ENCODE results near the gene ST8SIA6. TPM values are rescaled to one million over a fixed set of nuclear protein-coding genes. Genes with fewer than 3 reads are reported as not detected.
"Not testable (repeated sequence)": the region's sequence is repeated elsewhere in the genome, so short reads cannot be mapped to it uniquely, and the experiment has no call there.

The ST8SIA6 gene
- total and polyA plus RNA-seq, 4 donors: 0.43 to 22.0 (median 2.9) TPM

DNA sequence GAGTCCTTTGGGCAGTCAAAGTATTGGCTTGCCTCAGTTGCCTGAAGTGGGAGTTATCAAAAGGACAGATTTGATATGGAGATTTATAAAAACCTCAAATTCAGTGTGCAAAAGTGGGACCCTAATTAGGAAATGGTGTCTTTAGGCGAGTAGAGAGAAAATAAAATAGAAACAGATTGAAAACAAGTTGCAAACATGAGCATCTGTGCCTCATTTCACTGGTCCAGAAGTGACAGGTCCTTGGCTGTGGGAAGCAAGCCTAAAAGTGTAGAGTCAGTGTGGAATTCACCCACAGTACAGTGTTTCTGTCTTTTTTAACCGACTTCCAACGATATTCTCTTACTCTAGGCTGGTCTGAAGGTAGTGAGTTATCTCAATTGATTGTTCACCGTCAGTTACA, 51.2 kb downstream of the ST8SIA6 start:
- Histone ChIP-seq H3K27me3 (ENCODE audit: control insufficient read depth in 3 of 3, insufficient read depth in 3 of 3, low read length in 2 of 3) (no peaks in the 10 kb centered on the region), H3K4me3 (no peak overlapping the region), H3K36me3 (ENCODE audit: control insufficient read depth in 4 of 4, insufficient read depth in 4 of 4, low read length in 4 of 4) (no peaks in the 10 kb centered on the region), H3K27ac (ENCODE audit: low read depth in 1 of 2, low read length in 1 of 2) (no peak overlapping the region), H3K9ac (ENCODE audit: insufficient read depth in 1 of 2, low read length in 2 of 2) (no peak overlapping the region), H3K4me1 (ENCODE audit: control insufficient read depth in 5 of 5, insufficient read depth in 5 of 5, low read length in 5 of 5) (no peaks in the 10 kb centered on the region), H3K9me3 (ENCODE audit: control insufficient read depth in 4 of 4, insufficient read depth in 3 of 4, low read length in 3 of 4) (no peaks in the 10 kb centered on the region)
- WGBS, 2 donors: 92 to 94% methylated on average over 4 of the region's 4 CpGs
- ATAC-seq (ENCODE audit: insufficient read depth, low FRiP score) (no peak), DNase-seq (no peak)
- TF ChIP-seq, protein P1, sequence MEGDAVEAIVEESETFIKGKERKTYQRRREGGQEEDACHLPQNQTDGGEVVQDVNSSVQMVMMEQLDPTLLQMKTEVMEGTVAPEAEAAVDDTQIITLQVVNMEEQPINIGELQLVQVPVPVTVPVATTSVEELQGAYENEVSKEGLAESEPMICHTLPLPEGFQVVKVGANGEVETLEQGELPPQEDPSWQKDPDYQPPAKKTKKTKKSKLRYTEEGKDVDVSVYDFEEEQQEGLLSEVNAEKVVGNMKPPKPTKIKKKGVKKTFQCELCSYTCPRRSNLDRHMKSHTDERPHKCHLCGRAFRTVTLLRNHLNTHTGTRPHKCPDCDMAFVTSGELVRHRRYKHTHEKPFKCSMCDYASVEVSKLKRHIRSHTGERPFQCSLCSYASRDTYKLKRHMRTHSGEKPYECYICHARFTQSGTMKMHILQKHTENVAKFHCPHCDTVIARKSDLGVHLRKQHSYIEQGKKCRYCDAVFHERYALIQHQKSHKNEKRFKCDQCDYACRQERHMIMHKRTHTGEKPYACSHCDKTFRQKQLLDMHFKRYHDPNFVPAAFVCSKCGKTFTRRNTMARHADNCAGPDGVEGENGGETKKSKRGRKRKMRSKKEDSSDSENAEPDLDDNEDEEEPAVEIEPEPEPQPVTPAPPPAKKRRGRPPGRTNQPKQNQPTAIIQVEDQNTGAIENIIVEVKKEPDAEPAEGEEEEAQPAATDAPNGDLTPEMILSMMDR (IDR thresholded peaks at IDR 0.05; ENCODE audit: control extremely low read depth, extremely low read depth): no peak

DNA sequence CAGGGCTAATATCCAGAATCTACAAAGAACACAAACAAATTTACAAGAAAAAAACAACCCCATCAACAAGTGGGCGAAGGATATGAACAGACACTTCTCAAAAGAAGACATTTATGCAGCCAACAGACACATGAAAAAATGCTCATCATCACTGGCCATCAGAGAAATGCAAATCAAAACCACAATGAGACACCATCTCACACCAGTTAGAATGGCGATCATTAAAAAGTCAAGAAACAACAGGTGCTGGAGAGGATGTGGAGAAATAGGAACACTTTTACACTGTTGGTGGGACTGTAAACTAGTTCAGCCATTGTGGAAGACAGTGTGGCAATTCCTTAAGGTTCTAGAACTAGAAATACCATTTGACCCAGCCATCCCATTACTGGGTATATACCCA, 52.4 kb downstream of the ST8SIA6 start:
- 82 to 100% methylated on average over 1 of the region's 2 CpGs for WGBS, 2 donors
- H3K9ac ChIP-seq (ENCODE audit: insufficient read depth in 1 of 2, low read length in 2 of 2); DNase-seq: not testable (repeated sequence)

DNA sequence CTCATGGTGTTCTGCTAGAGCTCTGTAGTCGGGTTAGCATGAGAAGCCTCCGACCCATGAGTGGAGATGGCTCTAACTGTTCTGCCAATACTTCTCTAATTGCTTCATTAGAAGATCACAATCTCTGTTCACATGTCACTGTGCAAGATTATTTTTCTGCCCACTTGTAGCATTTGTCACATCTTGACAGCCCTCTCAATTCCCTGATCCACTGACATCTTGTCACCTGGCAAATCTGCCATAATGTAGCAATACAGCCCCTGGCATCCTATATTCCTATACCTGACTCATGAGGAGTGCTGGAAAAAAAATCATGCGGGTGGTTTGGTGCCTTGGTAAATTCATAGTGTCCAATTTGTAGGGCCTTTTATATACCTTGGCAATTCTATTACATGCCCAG, 58.4 kb downstream of the ST8SIA6 start:
- 94 to 97% methylated on average over 3 of the region's 3 CpGs for WGBS, 2 donors
- no peak for ATAC-seq (ENCODE audit: insufficient read depth, low FRiP score)

More for the DNA sequence above, 52.4 kb downstream of the ST8SIA6 start:
- not testable (repeated sequence) for H3K27ac ChIP-seq (ENCODE audit: low read depth in 1 of 2, low read length in 1 of 2); H3K4me1 ChIP-seq (ENCODE audit: control insufficient read depth in 5 of 5, insufficient read depth in 5 of 5, low read length in 5 of 5); H3K36me3 ChIP-seq (ENCODE audit: control insufficient read depth in 4 of 4, insufficient read depth in 4 of 4, low read length in 4 of 4); H3K9me3 ChIP-seq (ENCODE audit: control insufficient read depth in 4 of 4, insufficient read depth in 3 of 4, low read length in 3 of 4); ATAC-seq (ENCODE audit: insufficient read depth, low FRiP score); H3K4me3 ChIP-seq; H3K27me3 ChIP-seq (ENCODE audit: control insufficient read depth in 3 of 3, insufficient read depth in 3 of 3, low read length in 2 of 3)

DNA sequence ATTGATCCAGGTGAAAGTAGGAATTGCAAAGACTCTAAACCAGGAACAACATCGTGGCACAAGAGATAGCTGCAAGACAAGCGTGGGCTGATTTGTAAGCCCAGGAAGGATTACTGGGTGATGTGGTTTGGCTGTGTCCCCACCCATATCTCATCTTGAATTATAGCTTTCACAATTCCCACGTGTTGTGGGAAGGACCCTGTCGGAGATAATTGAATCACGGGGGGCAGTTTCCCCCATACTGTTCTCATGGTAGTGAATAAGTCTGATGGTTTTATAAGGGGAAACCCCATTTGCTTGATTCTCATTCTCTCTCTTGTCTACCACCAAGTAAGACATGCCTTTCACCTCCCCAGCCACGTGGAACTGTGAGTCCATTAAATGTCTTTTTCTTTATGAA, 59.5 kb downstream of the ST8SIA6 start:
- WGBS, 2 donors: 41 to 59% methylated on average over 6 of the region's 6 CpGs

More for the DNA sequence above, 58.4 kb downstream of the ST8SIA6 start:
- DNase-seq: no peak
- TF ChIP-seq, protein P1 (IDR thresholded peaks at IDR 0.05; ENCODE audit: control extremely low read depth, extremely low read depth): no peak
- Histone ChIP-seq H3K27ac (ENCODE audit: low read depth in 1 of 2, low read length in 1 of 2) (no peak overlapping the region), H3K9ac (ENCODE audit: insufficient read depth in 1 of 2, low read length in 2 of 2) (no peak overlapping the region), H3K36me3 (ENCODE audit: control insufficient read depth in 4 of 4, insufficient read depth in 4 of 4, low read length in 4 of 4) (no peaks in the 10 kb centered on the region), H3K4me1 (ENCODE audit: control insufficient read depth in 5 of 5, insufficient read depth in 5 of 5, low read length in 5 of 5) (no peaks in the 10 kb centered on the region), H3K9me3 (ENCODE audit: control insufficient read depth in 4 of 4, insufficient read depth in 3 of 4, low read length in 3 of 4) (no peaks in the 10 kb centered on the region), H3K27me3 (ENCODE audit: control insufficient read depth in 3 of 3, insufficient read depth in 3 of 3, low read length in 2 of 3) (peaks cover 0 to 3% (median 0%) of the 10 kb centered on the region in 3 donors), H3K4me3 (no peak overlapping the region)

More for the DNA sequence above, 59.5 kb downstream of the ST8SIA6 start:
- DNase-seq (no peak), ATAC-seq (ENCODE audit: insufficient read depth, low FRiP score) (no peak)
- no peaks in the 10 kb centered on the region for H3K36me3 ChIP-seq (ENCODE audit: control insufficient read depth in 4 of 4, insufficient read depth in 4 of 4, low read length in 4 of 4)
- no peak overlapping the region for H3K4me3 ChIP-seq
- TF ChIP-seq, protein P1 (IDR thresholded peaks at IDR 0.05; ENCODE audit: control extremely low read depth, extremely low read depth): no peak
- H3K4me1 ChIP-seq (ENCODE audit: control insufficient read depth in 5 of 5, insufficient read depth in 5 of 5, low read length in 5 of 5): no peaks in the 10 kb centered on the region
- H3K9me3 ChIP-seq (ENCODE audit: control insufficient read depth in 4 of 4, insufficient read depth in 3 of 4, low read length in 3 of 4): no peaks in the 10 kb centered on the region
- no peak overlapping the region for H3K9ac ChIP-seq (ENCODE audit: insufficient read depth in 1 of 2, low read length in 2 of 2)
- peaks cover 0 to 3% (median 0%) of the 10 kb centered on the region in 3 donors for H3K27me3 ChIP-seq (ENCODE audit: control insufficient read depth in 3 of 3, insufficient read depth in 3 of 3, low read length in 2 of 3)
- no peak overlapping the region for H3K27ac ChIP-seq (ENCODE audit: low read depth in 1 of 2, low read length in 1 of 2)
